ENCODE results near the gene FALEC. TPM values are rescaled to one million over a fixed set of nuclear protein-coding genes. Genes with fewer than 3 reads are reported as not detected.
A peak's percentile ranks its signal among the peaks of the same experiment; 100 is the strongest.

FALEC gene
- total and polyA plus RNA-seq, 9 of the 15 experiments (the other 6 are each of a cell fraction or from before 2014, with no cell fraction given): 0.15 to 1.8 (median 0.53) TPM; not detected in 5

DNA sequence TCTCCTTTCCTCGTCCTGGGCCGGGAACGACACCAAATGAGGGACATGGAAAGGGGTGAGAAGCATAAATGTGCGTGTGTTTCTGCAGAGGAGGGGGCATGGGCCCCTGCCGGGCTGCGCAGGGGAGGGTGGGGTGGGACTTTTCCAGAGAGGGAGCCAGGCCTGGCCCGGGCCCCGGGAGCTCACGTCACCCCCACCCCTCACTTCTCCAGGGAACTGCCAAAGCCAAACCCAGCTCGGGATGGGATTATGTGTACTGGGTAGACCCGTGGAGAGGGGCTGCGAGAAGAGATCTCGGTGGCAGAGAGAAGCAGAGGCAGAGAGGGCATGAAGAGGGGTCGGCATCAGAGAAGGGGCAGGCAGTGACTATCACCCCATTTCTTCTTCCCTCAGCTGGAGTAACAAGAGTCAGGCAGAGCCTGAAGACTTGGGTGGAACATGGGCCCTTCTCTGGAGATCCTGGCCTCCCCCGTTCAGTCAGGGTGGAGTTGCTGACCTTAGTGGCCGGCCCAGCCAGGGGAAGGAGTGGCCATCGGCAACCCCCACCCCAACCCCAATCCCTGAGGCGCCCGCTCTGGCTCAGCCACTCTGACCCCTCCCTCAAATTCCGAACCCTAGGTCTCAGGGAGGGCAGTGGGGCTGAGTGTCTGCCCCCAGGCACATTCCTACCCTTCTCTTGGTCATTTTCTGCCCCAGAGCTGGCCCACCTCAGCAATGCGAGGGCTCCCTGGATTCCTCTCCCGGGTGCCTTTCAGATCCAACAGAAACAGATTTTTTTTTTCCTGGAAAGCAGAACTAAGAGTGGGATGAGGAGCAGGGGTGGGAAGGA, 34.9 kb downstream of the FALEC start (continued):
- TF ChIP-seq NRF1 (conservative IDR thresholded peaks at IDR 0.05 in 1 of 2, IDR thresholded peaks at IDR 0.05 in 1 of 2): peak in 1 of 2 experiments; percentile 38; a peak in 3 of 4 replicates
- TF ChIP-seq RCOR1 (IDR thresholded peaks at IDR 0.05; ENCODE audit: borderline replicate concordance in 1 of 2, low read depth in 2 of 2, low read length in 2 of 2): no peak; a peak in 1 of 4 replicates
- TF ChIP-seq TEAD4 (IDR thresholded peaks at IDR 0.05; ENCODE audit: low read length): 0 out of 2 replicates have a peak, but pooled peaks have one; percentile 32
- TF ChIP-seq TEAD4 (CRISPR knock-in tag; IDR thresholded peaks at IDR 0.05; ENCODE audit: borderline replicate concordance): no peak
- TF ChIP-seq EZH2 (IDR thresholded peaks at IDR 0.05; ENCODE audit: borderline replicate concordance, low read depth, low read length): no peak
- TF ChIP-seq ESRRA (IDR thresholded peaks at IDR 0.05; ENCODE audit: borderline replicate concordance, low read depth): no peak
- TF ChIP-seq BCL6 (CRISPR knock-in tag; IDR thresholded peaks at IDR 0.05): no peak
- TF ChIP-seq ZNF347 (CRISPR knock-in tag; IDR thresholded peaks at IDR 0.05; ENCODE audit: low read depth): no peak
- TF ChIP-seq, protein P1, sequence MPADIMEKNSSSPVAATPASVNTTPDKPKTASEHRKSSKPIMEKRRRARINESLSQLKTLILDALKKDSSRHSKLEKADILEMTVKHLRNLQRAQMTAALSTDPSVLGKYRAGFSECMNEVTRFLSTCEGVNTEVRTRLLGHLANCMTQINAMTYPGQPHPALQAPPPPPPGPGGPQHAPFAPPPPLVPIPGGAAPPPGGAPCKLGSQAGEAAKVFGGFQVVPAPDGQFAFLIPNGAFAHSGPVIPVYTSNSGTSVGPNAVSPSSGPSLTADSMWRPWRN (IDR thresholded peaks at IDR 0.05; ENCODE audit: low read depth): no peak
- TF ChIP-seq PHF20 (IDR thresholded peaks at IDR 0.05; ENCODE audit: partially characterized antibody): no peak
- TF ChIP-seq SIN3A (IDR thresholded peaks at IDR 0.05; ENCODE audit: borderline replicate concordance in 2 of 2, control insufficient read depth in 1 of 2, low read depth in 2 of 2, low read length in 2 of 2): 0 out of 4 replicates have a peak, but pooled peaks of 1 of the 2 experiments have one; percentile 39
- TF ChIP-seq, protein P2, sequence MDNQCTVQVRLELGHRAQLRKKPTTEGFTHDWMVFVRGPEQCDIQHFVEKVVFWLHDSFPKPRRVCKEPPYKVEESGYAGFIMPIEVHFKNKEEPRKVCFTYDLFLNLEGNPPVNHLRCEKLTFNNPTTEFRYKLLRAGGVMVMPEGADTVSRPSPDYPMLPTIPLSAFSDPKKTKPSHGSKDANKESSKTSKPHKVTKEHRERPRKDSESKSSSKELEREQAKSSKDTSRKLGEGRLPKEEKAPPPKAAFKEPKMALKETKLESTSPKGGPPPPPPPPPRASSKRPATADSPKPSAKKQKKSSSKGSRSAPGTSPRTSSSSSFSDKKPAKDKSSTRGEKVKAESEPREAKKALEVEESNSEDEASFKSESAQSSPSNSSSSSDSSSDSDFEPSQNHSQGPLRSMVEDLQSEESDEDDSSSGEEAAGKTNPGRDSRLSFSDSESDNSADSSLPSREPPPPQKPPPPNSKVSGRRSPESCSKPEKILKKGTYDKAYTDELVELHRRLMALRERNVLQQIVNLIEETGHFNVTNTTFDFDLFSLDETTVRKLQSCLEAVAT (IDR thresholded peaks at IDR 0.05): peak in 1 of 2 experiments; percentile 53; a peak in 2 of 4 replicates
- peak; percentile 61 for TF ChIP-seq SUPT5H (IDR thresholded peaks at IDR 0.05)
- 0 out of 2 replicates have a peak, but pooled peaks have one; percentile 46 for TF ChIP-seq POLR2AphosphoS2 (IDR thresholded peaks at IDR 0.05; ENCODE audit: low read length)
- peak; percentile 26 for TF ChIP-seq SAP30 (IDR thresholded peaks at IDR 0.05; ENCODE audit: borderline replicate concordance, insufficient read depth, low read depth, low read length, poor library complexity, severe bottlenecking)
- no peak for TF ChIP-seq U2AF1 (optimal IDR thresholded peaks at IDR 0.05; ENCODE audit: low read depth, low read length)
- no peak for TF ChIP-seq FOXJ2 (tag; IDR thresholded peaks at IDR 0.05)
- TF ChIP-seq GTF2A2 (tag; IDR thresholded peaks at IDR 0.05): no peak
- TF ChIP-seq, protein P3, sequence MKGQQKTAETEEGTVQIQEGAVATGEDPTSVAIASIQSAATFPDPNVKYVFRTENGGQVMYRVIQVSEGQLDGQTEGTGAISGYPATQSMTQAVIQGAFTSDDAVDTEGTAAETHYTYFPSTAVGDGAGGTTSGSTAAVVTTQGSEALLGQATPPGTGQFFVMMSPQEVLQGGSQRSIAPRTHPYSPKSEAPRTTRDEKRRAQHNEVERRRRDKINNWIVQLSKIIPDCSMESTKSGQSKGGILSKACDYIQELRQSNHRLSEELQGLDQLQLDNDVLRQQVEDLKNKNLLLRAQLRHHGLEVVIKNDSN (CRISPR knock-in tag; IDR thresholded peaks at IDR 0.05): no peak
- TF ChIP-seq, protein P4, sequence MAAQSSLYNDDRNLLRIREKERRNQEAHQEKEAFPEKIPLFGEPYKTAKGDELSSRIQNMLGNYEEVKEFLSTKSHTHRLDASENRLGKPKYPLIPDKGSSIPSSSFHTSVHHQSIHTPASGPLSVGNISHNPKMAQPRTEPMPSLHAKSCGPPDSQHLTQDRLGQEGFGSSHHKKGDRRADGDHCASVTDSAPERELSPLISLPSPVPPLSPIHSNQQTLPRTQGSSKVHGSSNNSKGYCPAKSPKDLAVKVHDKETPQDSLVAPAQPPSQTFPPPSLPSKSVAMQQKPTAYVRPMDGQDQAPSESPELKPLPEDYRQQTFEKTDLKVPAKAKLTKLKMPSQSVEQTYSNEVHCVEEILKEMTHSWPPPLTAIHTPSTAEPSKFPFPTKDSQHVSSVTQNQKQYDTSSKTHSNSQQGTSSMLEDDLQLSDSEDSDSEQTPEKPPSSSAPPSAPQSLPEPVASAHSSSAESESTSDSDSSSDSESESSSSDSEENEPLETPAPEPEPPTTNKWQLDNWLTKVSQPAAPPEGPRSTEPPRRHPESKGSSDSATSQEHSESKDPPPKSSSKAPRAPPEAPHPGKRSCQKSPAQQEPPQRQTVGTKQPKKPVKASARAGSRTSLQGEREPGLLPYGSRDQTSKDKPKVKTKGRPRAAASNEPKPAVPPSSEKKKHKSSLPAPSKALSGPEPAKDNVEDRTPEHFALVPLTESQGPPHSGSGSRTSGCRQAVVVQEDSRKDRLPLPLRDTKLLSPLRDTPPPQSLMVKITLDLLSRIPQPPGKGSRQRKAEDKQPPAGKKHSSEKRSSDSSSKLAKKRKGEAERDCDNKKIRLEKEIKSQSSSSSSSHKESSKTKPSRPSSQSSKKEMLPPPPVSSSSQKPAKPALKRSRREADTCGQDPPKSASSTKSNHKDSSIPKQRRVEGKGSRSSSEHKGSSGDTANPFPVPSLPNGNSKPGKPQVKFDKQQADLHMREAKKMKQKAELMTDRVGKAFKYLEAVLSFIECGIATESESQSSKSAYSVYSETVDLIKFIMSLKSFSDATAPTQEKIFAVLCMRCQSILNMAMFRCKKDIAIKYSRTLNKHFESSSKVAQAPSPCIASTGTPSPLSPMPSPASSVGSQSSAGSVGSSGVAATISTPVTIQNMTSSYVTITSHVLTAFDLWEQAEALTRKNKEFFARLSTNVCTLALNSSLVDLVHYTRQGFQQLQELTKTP (IDR thresholded peaks at IDR 0.05; ENCODE audit: low read depth in 1 of 2, partially characterized antibody in 2 of 2): no peak

Data from K562 (cell line).